ENCODE results near the gene SLC12A3.

The SLC12A3 gene

GRCh38 chr16:56938664-56939513, 73.9 kb downstream of the SLC12A3 start:
- in situ Hi-C loops (cut with MboI; ENCODE audit: low sequenced_read_pairs): no loop called here

DNA sequence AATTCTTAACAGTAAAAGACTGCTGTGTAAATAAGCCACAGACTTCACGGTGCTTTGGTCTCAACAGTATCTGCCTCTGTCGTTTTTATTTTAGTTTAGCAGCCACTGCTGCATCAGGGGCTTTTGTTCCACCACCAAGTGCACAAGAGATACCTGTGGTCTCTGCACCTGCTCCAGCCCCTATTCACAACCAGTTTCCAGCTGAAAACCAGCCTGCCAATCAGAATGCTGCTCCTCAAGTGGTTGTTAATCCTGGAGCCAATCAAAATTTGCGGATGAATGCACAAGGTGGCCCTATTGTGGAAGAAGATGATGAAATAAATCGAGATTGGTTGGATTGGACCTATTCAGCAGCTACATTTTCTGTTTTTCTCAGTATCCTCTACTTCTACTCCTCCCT, 74.8 kb downstream of the SLC12A3 start:
- in situ Hi-C loops (cut with MboI; ENCODE audit: low sequenced_read_pairs): no loop called here

DNA sequence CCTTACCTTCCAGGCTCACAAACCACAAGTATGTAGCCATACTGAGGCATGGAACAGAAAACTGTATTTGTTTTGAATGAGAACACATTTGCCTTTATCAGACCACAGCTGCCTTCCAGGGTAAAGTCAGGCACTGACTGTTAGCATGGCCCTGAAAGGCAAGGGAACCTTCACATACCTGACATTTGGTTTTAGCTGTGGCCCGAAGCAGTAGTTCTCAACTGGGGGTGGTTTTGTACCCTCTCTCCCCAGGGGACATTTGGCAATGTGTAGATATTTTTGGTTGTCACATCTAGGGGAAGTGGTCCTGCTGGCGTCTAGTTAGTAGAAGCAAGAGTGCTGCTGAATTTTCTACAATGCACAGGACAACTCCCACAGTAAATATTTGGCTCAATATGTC, 76.1 kb downstream of the SLC12A3 start:
- in situ Hi-C loops (cut with MboI; ENCODE audit: low sequenced_read_pairs): no loop called here

DNA sequence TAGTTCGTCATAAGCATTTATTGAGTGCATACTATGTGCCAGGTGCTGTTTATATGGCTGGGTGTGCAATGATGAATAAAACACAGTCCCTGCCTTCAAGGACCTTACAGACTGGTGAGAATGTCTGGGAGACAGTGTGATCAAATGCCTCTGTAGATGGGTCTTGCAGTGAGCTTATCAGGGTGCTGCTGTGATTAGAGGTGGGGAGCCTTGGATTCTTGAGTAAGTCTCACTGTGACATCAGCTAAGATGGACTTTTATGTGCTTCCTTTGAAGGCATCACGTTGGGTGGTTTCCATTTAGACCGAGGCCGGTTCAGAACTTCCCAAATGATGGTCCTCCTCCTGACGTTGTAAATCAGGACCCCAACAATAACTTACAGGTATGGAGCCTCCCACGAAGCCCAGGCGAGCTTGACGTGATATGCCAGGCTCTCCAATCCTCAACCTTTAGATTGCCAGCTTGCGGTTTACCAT, 76.9 kb downstream of the SLC12A3 start:
- in situ Hi-C loops (cut with MboI; ENCODE audit: low sequenced_read_pairs): no loop called here

GRCh38 chr16:56943761-56944375, 78.9 kb downstream of the SLC12A3 start:
- in situ Hi-C loops (cut with MboI; ENCODE audit: low sequenced_read_pairs): no loop called here

DNA sequence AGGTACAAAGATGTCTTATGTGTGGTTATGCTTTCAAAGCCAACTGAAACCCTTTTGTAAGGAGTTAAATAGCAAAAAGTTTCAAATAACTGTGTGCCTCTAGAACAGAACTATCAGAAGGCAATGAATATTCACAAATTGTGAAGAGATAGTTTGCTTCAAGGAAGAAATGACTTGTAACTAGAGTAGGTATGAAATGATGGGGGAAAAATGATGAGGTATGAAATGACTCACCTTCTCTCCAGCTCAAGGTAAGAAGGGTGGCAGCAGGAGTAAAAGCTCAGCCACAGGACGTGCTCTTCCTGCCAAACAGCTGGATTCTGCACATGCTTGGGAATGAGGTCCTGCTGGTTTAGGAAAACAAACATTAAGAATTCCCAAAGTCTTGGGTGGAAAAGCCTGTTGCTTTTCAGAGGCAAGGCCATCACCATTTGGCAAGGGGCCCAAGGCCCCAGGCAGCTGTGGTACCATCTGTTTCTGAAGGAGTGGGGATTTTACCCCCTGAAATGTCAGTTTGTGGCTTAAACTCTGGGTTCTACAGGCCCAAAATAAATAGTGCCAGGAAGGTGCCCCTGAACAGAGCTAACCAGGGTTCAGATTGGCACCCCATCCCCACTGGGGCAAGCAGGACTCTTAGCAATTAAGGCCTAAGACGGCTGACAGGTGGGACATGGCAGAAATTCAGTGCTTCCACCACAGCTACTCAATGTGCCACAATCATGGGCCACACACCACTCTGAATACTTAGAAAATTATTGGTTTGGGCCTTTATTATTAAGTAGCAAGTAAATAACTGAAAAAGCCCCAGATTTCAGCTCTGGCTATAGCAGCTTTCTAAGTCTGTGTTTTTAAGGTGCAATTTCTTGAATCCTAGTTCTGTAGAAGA, 80.2 kb downstream of the SLC12A3 start:
- in situ Hi-C loops (cut with MboI; ENCODE audit: low sequenced_read_pairs): no loop called here

DNA sequence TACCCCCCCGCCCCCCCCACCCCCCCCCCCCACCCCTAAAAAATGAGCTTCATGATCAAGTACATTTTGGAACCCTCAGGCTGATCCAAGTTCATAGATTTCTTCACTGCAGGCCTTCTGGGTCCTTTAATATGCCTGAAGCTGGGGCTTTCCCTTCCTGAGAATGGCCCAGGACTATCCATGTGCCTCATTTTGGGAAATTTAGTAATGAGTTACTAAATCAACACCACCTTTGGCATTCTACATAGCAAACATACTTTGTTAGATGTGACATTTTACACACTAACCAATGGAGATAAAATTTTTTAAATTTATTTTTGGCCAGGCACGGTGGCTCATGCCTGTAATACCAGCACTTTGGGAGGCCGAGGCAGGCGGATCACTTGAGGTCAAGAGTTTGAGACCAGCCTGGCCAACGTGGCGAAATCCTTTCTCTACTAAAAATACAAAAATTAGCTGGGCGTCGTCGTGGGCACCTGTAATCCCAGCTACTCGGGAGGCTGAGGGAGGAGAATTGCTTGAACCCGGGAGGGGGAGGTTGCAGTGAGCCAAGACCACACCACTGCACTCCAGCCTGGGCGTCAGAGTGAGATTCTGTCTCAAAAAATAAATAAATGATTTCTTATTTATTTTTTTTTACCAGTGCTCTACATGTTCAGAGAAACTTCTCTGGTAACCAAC, 81.0 kb downstream of the SLC12A3 start:
- in situ Hi-C loops (cut with MboI; ENCODE audit: low sequenced_read_pairs): no loop called here

GRCh38 chr16:56946767-56947603, 82.0 kb downstream of the SLC12A3 start:
- in situ Hi-C loops (cut with MboI; ENCODE audit: low sequenced_read_pairs): no loop called here

GRCh38 chr16:56947604-56947995, 82.6 kb downstream of the SLC12A3 start:
- in situ Hi-C loops (cut with MboI; ENCODE audit: low sequenced_read_pairs): no loop called here

GRCh38 chr16:56948234-56948633, 83.2 kb downstream of the SLC12A3 start:
- in situ Hi-C loops (cut with MboI; ENCODE audit: low sequenced_read_pairs): no loop called here

GRCh38 chr16:56950051-56950450, 85.0 kb downstream of the SLC12A3 start:
- in situ Hi-C loops (cut with MboI; ENCODE audit: low sequenced_read_pairs): loop anchor here (5.0 kb wide), 1 partner anchor 83 kb away; the partner anchor contains the start of gene SLC12A3

DNA sequence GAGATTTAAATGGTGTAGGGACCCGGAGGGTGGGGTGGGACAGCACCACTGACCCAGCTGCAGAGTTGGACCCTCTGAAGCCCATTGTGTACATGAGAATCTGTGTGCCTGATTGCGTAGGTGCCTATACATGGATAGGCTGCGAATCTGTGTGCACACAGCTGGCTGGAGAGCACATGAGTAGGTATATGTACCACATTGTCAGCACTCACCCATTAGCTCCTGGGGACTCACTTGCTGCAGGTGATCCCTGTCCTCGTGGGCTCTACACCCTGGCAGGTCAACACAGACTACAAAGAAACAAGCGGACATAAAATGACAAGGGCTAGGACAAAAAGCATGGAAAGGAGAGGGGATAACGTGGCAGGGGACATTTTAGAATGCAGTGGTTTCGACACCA, 85.4 kb downstream of the SLC12A3 start:
- in situ Hi-C loops (cut with MboI; ENCODE audit: low sequenced_read_pairs): loop anchor here (5.0 kb wide), 1 partner anchor 83 kb away; the partner anchor contains the start of gene SLC12A3

DNA sequence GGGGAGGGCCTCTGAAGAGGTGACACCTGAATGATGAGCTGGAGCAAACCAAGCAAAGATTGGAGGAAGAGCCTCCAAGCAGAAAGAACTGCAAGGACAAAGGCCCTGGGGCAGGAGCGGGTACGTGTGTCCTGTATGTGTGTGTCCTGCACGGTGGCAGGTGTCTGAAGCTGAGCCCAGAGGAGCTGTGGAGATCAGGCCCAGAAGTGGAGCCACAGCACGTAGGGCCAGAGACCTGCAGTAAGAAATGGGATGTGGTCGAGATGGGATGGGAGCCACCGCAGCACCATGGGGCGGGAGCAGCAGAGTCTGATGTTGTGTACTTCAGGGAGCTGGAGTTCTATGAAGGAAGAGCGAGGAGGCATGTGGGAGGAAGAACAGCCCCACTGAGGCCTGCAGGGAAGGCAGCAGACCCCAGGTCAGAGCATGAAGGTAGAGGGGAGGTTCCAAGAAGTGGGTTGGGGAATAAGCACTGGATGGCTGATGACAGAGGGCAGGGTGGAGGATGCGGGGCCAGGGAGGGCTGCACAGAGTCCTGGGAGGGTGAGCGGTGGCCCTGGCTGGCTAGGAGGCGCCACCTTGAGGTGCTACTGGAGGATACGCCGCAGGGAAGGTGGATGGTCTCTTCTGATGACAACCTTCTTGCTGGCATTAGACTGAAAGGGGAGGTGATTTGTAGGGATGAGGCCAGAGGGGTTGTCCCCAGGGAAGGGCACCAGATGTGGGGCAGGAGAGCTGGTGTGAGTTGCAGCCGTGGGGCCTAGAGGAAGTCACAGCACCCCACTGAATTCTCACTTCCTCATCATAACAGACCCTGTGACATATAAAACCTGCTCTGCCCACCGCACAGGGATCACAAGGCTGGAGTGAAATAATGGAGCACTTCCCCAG, 86.1 kb downstream of the SLC12A3 start:
- in situ Hi-C loops (cut with MboI; ENCODE audit: low sequenced_read_pairs): loop anchor here (5.0 kb wide), 1 partner anchor 84 kb away; the partner anchor contains the start of gene SLC12A3

GRCh38 chr16:56953006-56953405, 88.0 kb downstream of the SLC12A3 start:
- in situ Hi-C loops (cut with MboI; ENCODE audit: low sequenced_read_pairs): loop anchor here (5.0 kb wide), 1 partner anchor 86 kb away; the partner anchor contains the start of gene SLC12A3

GRCh38 chr16:56956076-56956475, 91.1 kb downstream of the SLC12A3 start:
- in situ Hi-C loops (cut with MboI; ENCODE audit: low sequenced_read_pairs): no loop called here

- in situ Hi-C loops (cut with MboI; ENCODE audit: low sequenced_read_pairs): no loop called here
Measured at GRCh38 chr16:56956756-56957155, 91.7 kb downstream of the SLC12A3 start.

- in situ Hi-C loops (cut with MboI; ENCODE audit: low sequenced_read_pairs): loop anchor here (10.0 kb wide), 1 partner anchor 204 kb away; no protein-coding TSS in a partner anchor
Measured at GRCh38 chr16:56960681-56961281, 95.8 kb downstream of the SLC12A3 start.

GRCh38 chr16:56961386-56961785, 96.4 kb downstream of the SLC12A3 start:
- in situ Hi-C loops (cut with MboI; ENCODE audit: low sequenced_read_pairs): loop anchor here (10.0 kb wide), 1 partner anchor 203 kb away; no protein-coding TSS in a partner anchor

Data from HL-60/S4 (cell line).